HepG2 (cell line): ENCODE measurements around the gene LYST. TPM values are rescaled to one million over a fixed set of nuclear protein-coding genes. Genes with fewer than 3 reads are reported as not detected.

Source experiments
- GPBP1L1 ChIP-seq: sonication (generic); formaldehyde crosslinking; IDR thresholded peaks from 2 replicates; pipeline ENCODE4 v1.5.0; 2020; ENCODE audit warnings: mild to moderate bottlenecking, missing genetic modification reagents
- IRF9 ChIP-seq: sonication (generic); formaldehyde crosslinking; IDR thresholded peaks from 2 replicates; pipeline ENCODE4 v1.8.0; 2022; ENCODE audit warnings: missing genetic modification reagents, mild to moderate bottlenecking, borderline replicate concordance
- NFAT5 ChIP-seq: sonication (generic); formaldehyde crosslinking; IDR thresholded peaks from 2 replicates; pipeline ENCODE4 v1.4.0; 2020; ENCODE audit warnings: missing genetic modification reagents
- polyA plus RNA-seq, 8 experiments: library from polyadenylated mRNA; depleted of rRNA in 3 of 8; stranded (reverse) in 7 of 8; unstranded in 1 of 8; fragments of >200 nt; fragmentation: Illumina TruSeq in 4 of 8; extraction: Trizol in 4 of 8; gene quantifications; 2 replicates each; pipeline versions ENCODE4 v1.2.1 to v1.2.3, GENCODE V29; 2011 to 2016; ENCODE audit warnings: low read depth in 4 of 8, missing spikeins in 1 of 8, mixed read lengths in 1 of 8; ENCODE audit not compliant: insufficient read depth in 1 of 8
- total RNA-seq, 5 experiments: library from RNA; depleted of rRNA; stranded (reverse); fragments of >200 nt; fragmentation: Illumina TruSeq; extraction: Trizol; gene quantifications; 2 replicates each; pipeline ENCODE4 v1.2.3, GENCODE V29; 2016; ENCODE audit warnings: low read depth in 1 of 5

Gene LYST
- total and polyA plus RNA-seq, 2 of the 13 experiments (the other 11 are each of a cell fraction or from before 2014, with no cell fraction given): 0.91 to 2.5 TPM

- no peak for TF ChIP-seq GPBP1L1
- 0 out of 2 replicates have a peak, but pooled peaks have one; percentile 9 for TF ChIP-seq NFAT5
- peak; percentile 28; the same call in 1 of the 2 replicates for TF ChIP-seq IRF9
These were observed 217.1 kb downstream of the LYST start, which contains the start of gene GNG4 (continued) for GRCh38 chr1:235649368-235650163.
